CD4-positive, CD25-positive, alpha-beta regulatory T cell (primary cell): ENCODE results near the gene PSMD14. TPM values are rescaled to one million over a fixed set of nuclear protein-coding genes. Genes with fewer than 3 reads are reported as not detected.
A peak's percentile ranks its signal among the peaks of the same experiment; 100 is the strongest.

Source experiments
- ATAC-seq, 2 donors: fragments of 150-1000 bp; cut with Tn5 transposase; one replicate each; pipeline ENCODE4 v1.10.0; 2021; ENCODE audit warnings: low read depth in 2 of 2, moderate number of reproducible peaks in 2 of 2, moderate library complexity in 1 of 2
- DNase-seq, 3 donors: peaks; one replicate each; pipeline versions ENCODE4 v3.0.0 to v3.0.0-alpha.2; 2012 to 2022; ENCODE audit warnings: mixed read lengths in 1 of 3
- H3K27ac ChIP-seq: one replicate; pipeline ENCODE4 v1.7.0; 2013; ENCODE audit warnings: mild to moderate bottlenecking, low read length; ENCODE audit not compliant: insufficient read depth, poor library complexity, severe bottlenecking
- H3K27me3 ChIP-seq: one replicate; pipeline ENCODE4 v1.7.0; 2013; ENCODE audit warnings: low read length; ENCODE audit not compliant: control insufficient read depth, insufficient read depth
- H3K36me3 ChIP-seq: one replicate; pipeline ENCODE4 v1.7.0; 2013; ENCODE audit warnings: mild to moderate bottlenecking, low read length, moderate library complexity; ENCODE audit not compliant: control insufficient read depth, insufficient read depth
- H3K4me1 ChIP-seq: 2 replicates; pipeline ENCODE4 v1.7.0; 2013; ENCODE audit warnings: mild to moderate bottlenecking, low read length; ENCODE audit not compliant: insufficient read depth, control insufficient read depth, poor library complexity, severe bottlenecking
- H3K4me3 ChIP-seq: one replicate; pipeline ENCODE4 v1.7.0; 2013; ENCODE audit warnings: low read depth, mild to moderate bottlenecking, low read length, moderate library complexity
- H3K9me3 ChIP-seq, 2 experiments: 1 replicate in 1 of 2; 2 replicates in 1 of 2; pipeline ENCODE4 v1.7.0; 2013; ENCODE audit warnings: low read length in 2 of 2, mild to moderate bottlenecking in 1 of 2, moderate library complexity in 1 of 2; ENCODE audit not compliant: control insufficient read depth in 2 of 2
- H3K27ac Mint-ChIP-seq, 3 donors: one replicate each; pipeline ENCODE4 v1.8.0; 2020 to 2022; ENCODE audit warnings: mild to moderate bottlenecking in 3 of 3, mixed read lengths in 3 of 3, moderate library complexity in 2 of 3
- H3K27me3 Mint-ChIP-seq: one replicate; pipeline ENCODE4 v1.8.0; 2022; ENCODE audit warnings: mild to moderate bottlenecking, mixed read lengths
- H3K36me3 Mint-ChIP-seq: one replicate; pipeline ENCODE4 v1.8.0; 2020; ENCODE audit warnings: mixed read lengths
- H3K4me1 Mint-ChIP-seq, 4 donors: one replicate each; pipeline ENCODE4 v1.8.0; 2020 to 2022; ENCODE audit warnings: mixed read lengths in 4 of 4, mild to moderate bottlenecking in 1 of 4
- H3K4me3 Mint-ChIP-seq, 4 donors: one replicate each; pipeline ENCODE4 v1.8.0; 2020 to 2022; ENCODE audit warnings: mild to moderate bottlenecking in 4 of 4, mixed read lengths in 4 of 4, moderate library complexity in 3 of 4
- H3K9me3 Mint-ChIP-seq, 7 donors: one replicate each; pipeline ENCODE4 v1.8.0; 2020 to 2022; ENCODE audit warnings: mixed read lengths in 7 of 7, mild to moderate bottlenecking in 3 of 7, moderate library complexity in 2 of 7
- polyA plus RNA-seq, 4 donors: library from polyadenylated mRNA; unstranded; fragments of 300-500 nt; fragmentation: Illumina TruSeq; gene quantifications; one replicate each; pipeline ENCODE4 v1.2.3, GENCODE V29; 2021
- total RNA-seq: library from RNA; stranded (reverse); gene quantifications from one replicate; pipeline ENCODE4 v1.2.3, GENCODE V29; 2022

PSMD14 gene
- total and polyA plus RNA-seq, 5 donors from 2014 or later: 38.6 to 82.9 (median 64.9) TPM

DNA sequence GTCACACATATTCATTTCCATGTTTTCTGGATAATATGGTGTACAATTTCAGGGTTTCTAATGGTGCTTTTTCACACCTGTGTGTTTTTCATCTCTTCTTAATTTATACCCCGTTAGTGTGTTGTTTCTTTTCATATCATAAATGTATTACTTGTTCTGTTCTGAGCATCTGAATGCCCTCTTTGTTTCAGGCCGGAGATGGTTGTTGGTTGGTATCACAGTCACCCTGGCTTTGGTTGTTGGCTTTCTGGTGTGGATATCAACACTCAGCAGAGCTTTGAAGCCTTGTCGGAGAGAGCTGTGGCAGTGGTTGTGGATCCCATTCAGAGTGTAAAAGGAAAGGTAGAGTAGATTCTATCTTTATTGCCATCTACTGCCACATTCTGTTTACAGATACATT lies 62.8 kb downstream of the PSMD14 start:
- ATAC-seq (no peak), DNase-seq (no peak)
- no peak overlapping the region for H3K27ac ChIP-seq
- no peaks in the 10 kb centered on the region for H3K9me3 Mint-ChIP-seq
- peaks cover 39% of the 10 kb centered on the region for H3K36me3 Mint-ChIP-seq
- H3K4me1 Mint-ChIP-seq: peaks cover 0 to 5% (median 2%) of the 10 kb centered on the region in 4 donors
- no peak overlapping the region for H3K4me3 Mint-ChIP-seq
- peaks cover 28% of the 10 kb centered on the region for H3K36me3 ChIP-seq
- H3K27me3 Mint-ChIP-seq: peaks cover 4% of the 10 kb centered on the region
- no peaks in the 10 kb centered on the region for H3K9me3 ChIP-seq
- peak overlapping the region in 1 of 3 donors; percentile 14 for H3K27ac Mint-ChIP-seq
- H3K4me1 ChIP-seq: no peaks in the 10 kb centered on the region
- no peaks in the 10 kb centered on the region for H3K27me3 ChIP-seq
- no peak overlapping the region for H3K4me3 ChIP-seq

DNA sequence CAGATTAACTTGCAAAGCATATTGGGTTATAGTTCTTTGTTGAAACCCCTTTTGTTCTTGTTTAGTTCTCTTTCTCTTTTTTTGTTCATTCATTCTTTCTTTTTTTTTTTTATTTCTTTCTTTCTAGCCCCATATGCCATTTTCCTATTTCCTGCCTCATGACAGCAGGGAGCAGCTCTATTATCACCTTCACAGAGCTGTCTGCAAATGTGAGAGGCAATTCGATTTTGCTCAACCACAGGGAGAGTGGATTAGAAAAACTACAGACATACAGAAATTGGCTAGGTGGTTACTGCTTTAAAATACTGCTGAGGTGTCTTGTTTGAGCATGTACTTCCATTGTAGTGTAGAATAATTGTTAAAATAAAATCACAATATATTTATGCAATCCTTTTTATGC lies 63.6 kb downstream of the PSMD14 start:
- DNase-seq: no peak
- Histone ChIP-seq H3K4me1 (no peaks in the 10 kb centered on the region), H3K4me3 (no peak overlapping the region), H3K9me3 (no peaks in the 10 kb centered on the region), H3K27me3 (no peaks in the 10 kb centered on the region), H3K27ac (no peak overlapping the region), H3K36me3 (peaks cover 30% of the 10 kb centered on the region)
- peaks cover 38% of the 10 kb centered on the region for H3K36me3 Mint-ChIP-seq
- H3K4me3 Mint-ChIP-seq: no peak overlapping the region
- peaks cover 4% of the 10 kb centered on the region for H3K27me3 Mint-ChIP-seq
- H3K4me1 Mint-ChIP-seq: peaks cover 0 to 5% (median 1%) of the 10 kb centered on the region in 4 donors
- no peaks in the 10 kb centered on the region for H3K9me3 Mint-ChIP-seq
- ATAC-seq: no peak
- H3K27ac Mint-ChIP-seq: no peak overlapping the region

DNA sequence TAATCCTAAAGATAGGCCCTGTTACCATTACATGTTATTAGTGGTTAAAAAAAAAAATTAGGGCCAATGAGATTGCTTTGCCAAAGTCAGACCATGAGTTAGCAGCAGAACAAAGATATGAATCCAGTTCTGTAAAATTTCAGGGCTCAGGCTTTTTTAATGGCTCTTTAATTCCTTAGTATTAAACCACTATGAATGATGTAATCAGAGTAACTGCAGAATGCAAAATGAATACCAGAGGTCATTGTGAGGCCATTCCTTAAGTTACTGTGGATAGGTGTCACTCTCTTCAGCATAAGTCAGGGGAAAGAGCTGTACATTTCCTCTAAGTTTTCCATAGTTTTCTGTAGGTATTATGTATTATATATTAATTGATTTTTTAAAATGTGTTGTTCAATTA lies 65.7 kb downstream of the PSMD14 start:
- ATAC-seq (no peak), DNase-seq (no peak)
- Mint-ChIP-seq H3K36me3 (peaks cover 30% of the 10 kb centered on the region), H3K27me3 (peaks cover 4% of the 10 kb centered on the region), H3K27ac (no peak overlapping the region), H3K4me3 (no peak overlapping the region), H3K9me3 (no peaks in the 10 kb centered on the region), H3K4me1 (peaks cover 0 to 5% (median 1%) of the 10 kb centered on the region in 4 donors)
- H3K9me3 ChIP-seq: no peaks in the 10 kb centered on the region
- no peak overlapping the region for H3K27ac ChIP-seq
- no peaks in the 10 kb centered on the region for H3K4me1 ChIP-seq
- peaks cover 28% of the 10 kb centered on the region for H3K36me3 ChIP-seq
- no peak overlapping the region for H3K4me3 ChIP-seq
- no peaks in the 10 kb centered on the region for H3K27me3 ChIP-seq

DNA sequence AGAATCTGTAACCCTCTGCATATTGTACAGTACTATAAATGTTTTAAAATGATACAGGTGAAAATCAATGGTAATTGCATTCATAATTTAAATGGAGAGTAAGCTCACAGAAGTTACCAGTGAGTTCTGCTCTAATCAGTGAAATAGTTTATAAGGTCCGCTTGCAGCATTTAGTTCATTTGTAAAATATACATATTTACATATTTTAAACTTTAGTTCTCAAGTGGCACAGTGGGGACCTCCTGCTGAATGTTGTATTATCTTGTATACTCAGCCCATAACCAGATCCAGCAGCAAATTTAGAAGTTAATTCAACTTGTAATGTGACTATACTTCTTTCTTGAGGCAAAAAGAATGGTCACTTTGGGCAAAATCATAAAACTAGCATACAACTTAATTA lies 66.2 kb downstream of the PSMD14 start:
- H3K27me3 Mint-ChIP-seq: peaks cover 4% of the 10 kb centered on the region
- H3K36me3 Mint-ChIP-seq: peaks cover 27% of the 10 kb centered on the region
- DNase-seq: no peak
- Histone ChIP-seq H3K4me3 (no peak overlapping the region), H3K9me3 (no peaks in the 10 kb centered on the region), H3K36me3 (peaks cover 28% of the 10 kb centered on the region), H3K27ac (no peak overlapping the region), H3K4me1 (no peaks in the 10 kb centered on the region), H3K27me3 (no peaks in the 10 kb centered on the region)
- H3K4me3 Mint-ChIP-seq: no peak overlapping the region
- no peak overlapping the region for H3K27ac Mint-ChIP-seq
- H3K9me3 Mint-ChIP-seq: no peaks in the 10 kb centered on the region
- peaks cover 0 to 5% (median 4%) of the 10 kb centered on the region in 4 donors for H3K4me1 Mint-ChIP-seq
- no peak for ATAC-seq

DNA sequence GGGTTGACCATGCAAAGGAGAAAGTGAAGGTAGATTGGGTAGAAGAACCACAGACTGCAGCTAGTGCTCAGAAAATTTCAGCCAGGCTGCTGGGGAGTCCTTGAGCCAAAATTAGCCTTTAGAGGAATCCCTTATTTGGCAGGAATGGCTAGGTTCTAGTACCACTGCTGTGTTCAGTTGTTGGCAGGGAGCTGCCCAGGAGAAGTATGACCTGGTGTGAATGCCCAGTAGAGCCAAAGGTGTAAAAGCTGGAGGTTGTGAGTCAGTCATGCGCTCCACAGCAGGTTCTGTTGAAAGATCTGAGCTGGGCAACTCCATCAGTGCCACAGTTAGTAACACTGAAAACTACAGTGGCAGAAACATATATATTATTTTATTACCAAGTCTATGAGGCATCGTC lies 71.5 kb downstream of the PSMD14 start:
- Mint-ChIP-seq H3K27ac (no peak overlapping the region), H3K4me3 (no peak overlapping the region), H3K4me1 (peaks cover 8 to 18% (median 10%) of the 10 kb centered on the region in 4 donors), H3K36me3 (peaks cover 8% of the 10 kb centered on the region), H3K27me3 (no peaks in the 10 kb centered on the region), H3K9me3 (no peaks in the 10 kb centered on the region)
- Histone ChIP-seq H3K36me3 (peaks cover 4% of the 10 kb centered on the region), H3K27me3 (no peaks in the 10 kb centered on the region), H3K4me3 (no peak overlapping the region), H3K27ac (no peak overlapping the region), H3K4me1 (peaks cover 4% of the 10 kb centered on the region), H3K9me3 (no peaks in the 10 kb centered on the region)
- DNase-seq (no peak), ATAC-seq (no peak)

DNA sequence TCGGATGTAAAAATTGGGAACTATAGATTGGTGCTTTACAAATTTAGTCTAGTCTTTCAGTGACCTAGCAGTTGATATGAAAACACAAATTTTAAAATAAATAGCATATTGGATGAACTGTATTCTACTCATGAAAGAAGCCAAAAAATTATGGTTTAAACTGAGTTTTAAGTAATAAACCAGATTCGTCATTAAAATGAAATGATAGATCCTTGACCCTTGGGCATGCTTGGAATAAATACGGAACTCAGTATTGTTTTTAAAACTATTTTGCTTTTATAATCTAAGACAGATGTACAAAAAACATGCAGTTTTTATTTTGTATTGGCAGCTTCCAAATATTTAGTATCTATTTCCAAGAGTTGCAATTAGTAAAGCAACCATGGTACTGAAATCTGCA lies 73.3 kb downstream of the PSMD14 start:
- no peaks in the 10 kb centered on the region for H3K9me3 ChIP-seq
- Mint-ChIP-seq H3K4me1 (peaks cover 12 to 18% (median 14%) of the 10 kb centered on the region in 4 donors), H3K9me3 (no peaks in the 10 kb centered on the region), H3K4me3 (no peak overlapping the region), H3K27me3 (no peaks in the 10 kb centered on the region), H3K27ac (no peak overlapping the region), H3K36me3 (peaks cover 4% of the 10 kb centered on the region)
- DNase-seq (no peak), ATAC-seq (no peak)
- peaks cover 4% of the 10 kb centered on the region for H3K36me3 ChIP-seq
- H3K27ac ChIP-seq: no peak overlapping the region
- H3K4me3 ChIP-seq: no peak overlapping the region
- peaks cover 6% of the 10 kb centered on the region for H3K4me1 ChIP-seq
- no peaks in the 10 kb centered on the region for H3K27me3 ChIP-seq

DNA sequence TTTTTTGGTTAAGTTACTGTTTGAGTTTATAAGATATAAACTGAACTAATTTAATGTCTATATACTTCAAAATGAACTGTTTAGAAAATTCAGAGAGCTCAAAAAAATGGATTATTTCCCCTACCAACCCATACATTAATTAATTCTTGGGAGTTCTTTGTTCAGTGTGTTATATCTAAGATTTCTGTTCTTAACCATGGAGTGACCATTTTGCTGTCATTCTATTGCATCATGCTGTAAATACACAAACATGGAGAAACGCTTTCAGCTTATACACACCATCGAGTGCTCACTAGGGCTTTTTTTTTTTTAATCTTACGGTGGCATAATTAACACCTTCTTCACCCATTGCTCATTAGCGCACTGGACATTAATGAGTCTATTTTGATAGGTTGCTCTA lies 74.5 kb downstream of the PSMD14 start:
- Histone ChIP-seq H3K4me1 (peaks cover 6% of the 10 kb centered on the region), H3K4me3 (no peak overlapping the region), H3K36me3 (peaks cover 5% of the 10 kb centered on the region), H3K27ac (no peak overlapping the region), H3K9me3 (no peaks in the 10 kb centered on the region), H3K27me3 (no peaks in the 10 kb centered on the region)
- Mint-ChIP-seq H3K27me3 (no peaks in the 10 kb centered on the region), H3K9me3 (no peaks in the 10 kb centered on the region), H3K36me3 (peaks cover 3% of the 10 kb centered on the region), H3K4me1 (peaks cover 12 to 18% (median 14%) of the 10 kb centered on the region in 4 donors), H3K27ac (no peak overlapping the region), H3K4me3 (no peak overlapping the region)
- no peak for DNase-seq
- ATAC-seq: no peak

DNA sequence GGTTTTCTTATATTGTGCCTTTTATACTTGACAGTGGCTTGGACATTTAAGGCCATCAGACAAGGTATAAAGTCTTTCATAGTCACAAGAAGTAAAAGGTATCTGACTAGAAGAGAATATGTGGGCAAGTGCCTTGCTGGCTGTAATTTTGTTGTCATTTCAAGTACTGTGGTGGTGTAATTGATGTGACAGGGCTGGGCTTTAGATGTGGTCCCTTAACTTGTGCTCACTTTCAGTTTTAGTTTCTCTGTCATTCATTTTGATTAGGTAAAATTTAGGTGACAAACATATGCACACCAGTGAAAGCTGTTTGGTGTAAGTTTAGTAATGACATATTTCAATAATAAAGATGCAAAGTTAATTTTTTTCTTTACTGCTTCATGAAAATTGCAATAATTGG lies 76.6 kb downstream of the PSMD14 start:
- Mint-ChIP-seq H3K4me3 (no peak overlapping the region), H3K4me1 (peaks cover 10 to 18% (median 14%) of the 10 kb centered on the region in 4 donors), H3K27me3 (no peaks in the 10 kb centered on the region), H3K9me3 (no peaks in the 10 kb centered on the region), H3K27ac (peak overlapping the region in 2 of 3 donors; percentile 10 to 35), H3K36me3 (peaks cover 6% of the 10 kb centered on the region)
- H3K27ac ChIP-seq: peak overlapping the region; percentile 47
- peak overlapping the region; percentile 13 for H3K4me3 ChIP-seq
- ATAC-seq (peak; percentile 78 to 84), DNase-seq (peak in 2 of 3 donors; percentile 51 to 83)
- peaks cover 6% of the 10 kb centered on the region for H3K4me1 ChIP-seq
- H3K36me3 ChIP-seq: peaks cover 2% of the 10 kb centered on the region
- no peaks in the 10 kb centered on the region for H3K9me3 ChIP-seq
- no peaks in the 10 kb centered on the region for H3K27me3 ChIP-seq
